M059J (cell line): Measurements from ENCODE around the gene RASA3. TPM values are rescaled to one million over a fixed set of nuclear protein-coding genes. Genes with fewer than 3 reads are reported as not detected.
"Not testable (repeated sequence)": the region's sequence is repeated elsewhere in the genome, so short reads cannot be mapped to it uniquely, and the experiment has no call there.

Experiments
- DNase-seq: peaks from one replicate; pipeline ENCODE4 v3.0.0-alpha.2; 2012; ENCODE audit warnings: low read depth
- total RNA-seq: library from RNA; depleted of rRNA; stranded (reverse); fragments of >200 nt; shearing (Covaris generic); gene quantifications from 2 replicates; pipeline ENCODE4 v1.2.3, GENCODE V29; 2014

Gene RASA3
- total RNA-seq, 1 experiment from 2014 or later = 23.9 TPM

- no peak for DNase-seq
Observed at GRCh38 chr13:114157869-114158495, 25.6 kb upstream of the RASA3 start.

- no peak for DNase-seq
Observed at GRCh38 chr13:114155926-114156883, 23.8 kb upstream of the RASA3 start.

- DNase-seq = no peak
Observed at GRCh38 chr13:114155320-114155719, 22.9 kb upstream of the RASA3 start.

GRCh38 chr13:114154476-114154875 lies 22.1 kb upstream of the RASA3 start:
- DNase-seq = no peak

- DNase-seq = no peak
Observed at GRCh38 chr13:114153485-114154080, 21.2 kb upstream of the RASA3 start.

GRCh38 chr13:114152831-114153371 lies 20.5 kb upstream of the RASA3 start:
- no peak for DNase-seq

GRCh38 chr13:114152285-114152645 lies 19.8 kb upstream of the RASA3 start:
- DNase-seq = no peak

GRCh38 chr13:114151565-114152284 lies 19.3 kb upstream of the RASA3 start:
- DNase-seq = no peak

GRCh38 chr13:114151031-114151430 lies 18.6 kb upstream of the RASA3 start:
- no peak for DNase-seq

- no peak for DNase-seq
Observed at GRCh38 chr13:114149774-114150740, 17.6 kb upstream of the RASA3 start.

GRCh38 chr13:114148886-114149285 lies 16.5 kb upstream of the RASA3 start:
- not testable (repeated sequence) for DNase-seq

- DNase-seq = no peak
Observed at GRCh38 chr13:114148521-114148855, 16.1 kb upstream of the RASA3 start.

- DNase-seq = no peak
Observed at GRCh38 chr13:114147803-114148520, 15.5 kb upstream of the RASA3 start.

GRCh38 chr13:114146629-114147028 lies 14.2 kb upstream of the RASA3 start:
- no peak for DNase-seq

GRCh38 chr13:114146173-114146572 lies 13.8 kb upstream of the RASA3 start:
- DNase-seq = no peak

GRCh38 chr13:114145722-114146121 lies 13.3 kb upstream of the RASA3 start:
- no peak for DNase-seq

- DNase-seq = no peak
Observed at GRCh38 chr13:114145256-114145655, 12.8 kb upstream of the RASA3 start.

GRCh38 chr13:114144606-114145244 lies 12.3 kb upstream of the RASA3 start:
- no peak for DNase-seq

- DNase-seq = no peak
Observed at GRCh38 chr13:114143806-114144605, 11.6 kb upstream of the RASA3 start.
